Measurements from ENCODE around the gene HINFP. TPM values are rescaled to one million over a fixed set of nuclear protein-coding genes. Genes with fewer than 3 reads are reported as not detected.

The HINFP gene
- total and polyA plus RNA-seq, 3 donors from 2014 or later = 38.3 to 58.7 (median 58.3) TPM

Other genes with a start within 250 kb of the HINFP start
- gene CXCR5, start 237.7 kb upstream of the HINFP start, total RNA-seq = under 1 TPM in 1 of 2 donors, not detected in 1; 0.06 TPM
- gene CXCR5, start 237.7 kb upstream of the HINFP start, polyA plus RNA-seq (ENCODE audit: insufficient read depth, low read depth, low replicate concordance) = 0.22 TPM
- gene BCL9L, start 195.7 kb upstream of the HINFP start, total RNA-seq = 10 to 100 TPM; 37.0 to 38.9 TPM
- 30.7 TPM for gene BCL9L, start 195.7 kb upstream of the HINFP start, polyA plus RNA-seq (ENCODE audit: insufficient read depth, low read depth, low replicate concordance)
- gene UPK2, start 165.3 kb upstream of the HINFP start, total RNA-seq = under 1 TPM in 1 of 2 donors, not detected in 1; 0.68 TPM
- gene UPK2, start 165.3 kb upstream of the HINFP start, polyA plus RNA-seq (ENCODE audit: insufficient read depth, low read depth, low replicate concordance) = 0.50 TPM
- 1 to 10 TPM; 5.0 to 8.9 TPM for gene FOXR1, start 149.8 kb upstream of the HINFP start, total RNA-seq
- gene FOXR1, start 149.8 kb upstream of the HINFP start, polyA plus RNA-seq (ENCODE audit: insufficient read depth, low read depth, low replicate concordance) = 7.3 TPM
- 10 to 100 TPM; 54.8 to 74.9 TPM for gene CENATAC, start 123.4 kb upstream of the HINFP start, total RNA-seq
- gene CENATAC, start 123.4 kb upstream of the HINFP start, polyA plus RNA-seq (ENCODE audit: insufficient read depth, low read depth, low replicate concordance) = 16.6 TPM
- 100 to 1,000 TPM; 654 to 873 TPM for gene RPS25, start 103.2 kb upstream of the HINFP start, total RNA-seq
- gene RPS25, start 103.2 kb upstream of the HINFP start, polyA plus RNA-seq (ENCODE audit: insufficient read depth, low read depth, low replicate concordance) = 642 TPM
- gene TRAPPC4, start 102.8 kb upstream of the HINFP start, total RNA-seq = 100 to 1,000 TPM in 1 of 2 donors, 10 to 100 TPM in 1; 81.4 to 108 TPM
- 116 TPM for gene TRAPPC4, start 102.8 kb upstream of the HINFP start, polyA plus RNA-seq (ENCODE audit: insufficient read depth, low read depth, low replicate concordance)
- gene SLC37A4, start 90.7 kb upstream of the HINFP start, total RNA-seq = 10 to 100 TPM; 23.8 to 27.7 TPM
- gene SLC37A4, start 90.7 kb upstream of the HINFP start, polyA plus RNA-seq (ENCODE audit: insufficient read depth, low read depth, low replicate concordance) = 26.0 TPM
- 100 to 1,000 TPM; 126 to 127 TPM for gene HYOU1, start 64.4 kb upstream of the HINFP start, total RNA-seq
- 209 TPM for gene HYOU1, start 64.4 kb upstream of the HINFP start, polyA plus RNA-seq (ENCODE audit: insufficient read depth, low read depth, low replicate concordance)
- 10 to 100 TPM; 50.7 to 56.7 TPM for gene VPS11, start 53.8 kb upstream of the HINFP start, total RNA-seq
- gene VPS11, start 53.8 kb upstream of the HINFP start, polyA plus RNA-seq (ENCODE audit: insufficient read depth, low read depth, low replicate concordance) = 60.5 TPM
- gene HMBS, start 36.7 kb upstream of the HINFP start, total RNA-seq = 10 to 100 TPM; 17.0 to 17.3 TPM
- gene HMBS, start 36.7 kb upstream of the HINFP start, polyA plus RNA-seq (ENCODE audit: insufficient read depth, low read depth, low replicate concordance) = 14.0 TPM
- gene DPAGT1, start 19.7 kb upstream of the HINFP start, total RNA-seq = 10 to 100 TPM; 29.4 to 35.5 TPM
- gene DPAGT1, start 19.7 kb upstream of the HINFP start, polyA plus RNA-seq (ENCODE audit: insufficient read depth, low read depth, low replicate concordance) = 24.6 TPM
- 10 to 100 TPM; 11.7 to 12.3 TPM for gene C2CD2L, start 14.2 kb upstream of the HINFP start, total RNA-seq
- 7.8 TPM for gene C2CD2L, start 14.2 kb upstream of the HINFP start, polyA plus RNA-seq (ENCODE audit: insufficient read depth, low read depth, low replicate concordance)
- 1 to 10 TPM; 3.9 to 5.4 TPM for gene ABCG4, start 27.5 kb downstream of the HINFP start, total RNA-seq
- 11.2 TPM for gene ABCG4, start 27.5 kb downstream of the HINFP start, polyA plus RNA-seq (ENCODE audit: insufficient read depth, low read depth, low replicate concordance)
- gene NLRX1, start 47.1 kb downstream of the HINFP start, total RNA-seq = 10 to 100 TPM; 16.2 to 21.4 TPM
- gene NLRX1, start 47.1 kb downstream of the HINFP start, polyA plus RNA-seq (ENCODE audit: insufficient read depth, low read depth, low replicate concordance) = 9.4 TPM
- under 1 TPM in 1 of 2 donors, not detected in 1; 0.94 TPM for gene NHERF4, start 63.9 kb downstream of the HINFP start, total RNA-seq
- gene NHERF4, start 63.9 kb downstream of the HINFP start, polyA plus RNA-seq (ENCODE audit: insufficient read depth, low read depth, low replicate concordance) = 1.0 TPM
- gene CBL, start 84.8 kb downstream of the HINFP start, total RNA-seq = 10 to 100 TPM; 59.3 to 65.7 TPM
- gene CBL, start 84.8 kb downstream of the HINFP start, polyA plus RNA-seq (ENCODE audit: insufficient read depth, low read depth, low replicate concordance) = 58.5 TPM
- gene MCAM, start 195.6 kb downstream of the HINFP start, total RNA-seq = 10 to 100 TPM; 39.1 to 45.1 TPM
- gene MCAM, start 195.6 kb downstream of the HINFP start, polyA plus RNA-seq (ENCODE audit: insufficient read depth, low read depth, low replicate concordance) = 43.1 TPM
- gene RNF26, start 212.9 kb downstream of the HINFP start, total RNA-seq = 10 to 100 TPM; 28.2 to 31.0 TPM
- 37.1 TPM for gene RNF26, start 212.9 kb downstream of the HINFP start, polyA plus RNA-seq (ENCODE audit: insufficient read depth, low read depth, low replicate concordance)
- gene C1QTNF5, start 219.3 kb downstream of the HINFP start, total RNA-seq = 1 to 10 TPM; 4.7 to 5.3 TPM
- 12.6 TPM for gene C1QTNF5, start 219.3 kb downstream of the HINFP start, polyA plus RNA-seq (ENCODE audit: insufficient read depth, low read depth, low replicate concordance)
- not detected for gene MFRP, start 225.1 kb downstream of the HINFP start, total RNA-seq
- not detected for gene MFRP, start 225.1 kb downstream of the HINFP start, polyA plus RNA-seq (ENCODE audit: insufficient read depth, low read depth, low replicate concordance)